HepG2 (cell line): Measurements from ENCODE around the gene AP2A2. TPM values are rescaled to one million over a fixed set of nuclear protein-coding genes. Genes with fewer than 3 reads are reported as not detected.

Source experiments
- ATAC-seq: fragments of 200-7000 bp; cut with Tn5 transposase; 3 replicates; pipeline ENCODE4 v1.9.1; 2020; ENCODE audit warnings: mild to moderate bottlenecking, moderate library complexity
- BruUV-seq: library from RNA; stranded (reverse); fragments of 400-500 nt; replicated peaks from 2 replicates; lab custom pipeline; 2021; lab: Mats Ljungman, UMichigan
- CTCF ChIA-PET: fragments of 300-600 bp; formaldehyde crosslinking; extraction: SDS; loops from one replicate; lab custom pipeline; 2021; ENCODE audit warnings: low total read pairs, inconsistent platforms, low intra/inter-chr PET ratio; lab: Yijun Ruan, JAX
- POLR2A ChIA-PET: fragments of 350-600 bp; sonication (Branson Sonifier 250); formaldehyde crosslinking; loops from one replicate; lab custom pipeline; 2020; ENCODE audit warnings: antibody characterized with exemption, inconsistent platforms; lab: Yijun Ruan, JAX
- DNase-seq: peaks from one replicate; pipeline ENCODE4 v3.0.0-alpha.2; 2015; ENCODE audit warnings: low spot score
- FAIRE-seq: peaks from 3 replicates; lab custom pipeline; 2011; peaks lifted over from hg19 to GRCh38; lab: Jason Lieb, UNC
- H2AFZ ChIP-seq: one replicate; pipeline ENCODE4 v1.6.1; 2011; ENCODE audit warnings: low read length, inconsistent platforms
- H3K27ac ChIP-seq: fragments of 300-600 bp; 3 replicates; pipeline ENCODE4 v1.8.0; 2011; ENCODE audit warnings: mixed run types, mild to moderate bottlenecking, mixed read lengths, low read length, inconsistent platforms; ENCODE audit not compliant: insufficient read depth; ENCODE audit errors: extremely low read length
- H3K27me3 ChIP-seq, 2 experiments: fragments of 200-600 bp in 1 of 2; 2 replicates in 1 of 2; 3 replicates in 1 of 2; pipeline versions ENCODE4 v1.6.0 to v1.8.0; 2011; ENCODE audit warnings: low read length in 2 of 2, mild to moderate bottlenecking in 2 of 2, moderate library complexity in 2 of 2, inconsistent platforms in 1 of 2; ENCODE audit not compliant: insufficient read depth in 2 of 2, control insufficient read depth in 1 of 2
- H3K36me3 ChIP-seq, 2 experiments: fragments of 200-600 bp in 1 of 2; replicated peaks in 1 of 2; 2 replicates in 1 of 2; 3 replicates in 1 of 2; pipeline versions ENCODE4 v1.5.1 to v1.8.0; 2011; ENCODE audit warnings: low read length in 2 of 2, inconsistent platforms in 1 of 2; ENCODE audit not compliant: insufficient read depth in 2 of 2, control insufficient read depth in 1 of 2
- H3K4me1 ChIP-seq: 2 replicates; pipeline ENCODE4 v1.5.1; 2012; ENCODE audit warnings: low read length, inconsistent platforms; ENCODE audit not compliant: insufficient read depth
- H3K4me2 ChIP-seq: 2 replicates; pipeline ENCODE4 v1.6.0; 2011; ENCODE audit warnings: low read depth, low read length, inconsistent platforms
- H3K4me3 ChIP-seq, 3 experiments: fragments of 200-600 bp in 1 of 3; sonication (generic), shearing (Covaris generic) in 1 of 3; replicated peaks in 1 of 3; 2 replicates each; pipeline ENCODE4 v1.5.1; 2011 to 2016; ENCODE audit warnings: low read length in 3 of 3, inconsistent platforms in 2 of 3, low read depth in 2 of 3, mild to moderate bottlenecking in 2 of 3, control low read depth in 1 of 3, mixed read lengths in 1 of 3; ENCODE audit not compliant: insufficient read depth in 1 of 3
- H3K79me2 ChIP-seq: one replicate; pipeline ENCODE4 v1.6.1; 2011; ENCODE audit warnings: low read length, inconsistent platforms; ENCODE audit not compliant: insufficient read depth
- H3K9ac ChIP-seq: 2 replicates; pipeline ENCODE4 v1.6.0; 2011; ENCODE audit warnings: mild to moderate bottlenecking, low read depth, low read length, inconsistent platforms; ENCODE audit not compliant: insufficient read depth
- H3K9me3 ChIP-seq: 2 replicates; pipeline ENCODE4 v1.5.1; 2012; ENCODE audit warnings: mild to moderate bottlenecking, low read length
- H4K20me1 ChIP-seq: 2 replicates; pipeline ENCODE4 v1.6.0; 2011; ENCODE audit warnings: inconsistent platforms, mild to moderate bottlenecking, low read length, moderate library complexity; ENCODE audit not compliant: insufficient read depth
- AKAP8 ChIP-seq: sonication (generic); formaldehyde crosslinking; IDR thresholded peaks from 2 replicates; pipeline ENCODE4 v1.5.1; 2020; ENCODE audit warnings: mild to moderate bottlenecking, missing genetic modification reagents
- GRHL1 ChIP-seq: sonication (generic); formaldehyde crosslinking; conservative IDR thresholded peaks from 2 replicates; pipeline ENCODE4 v1.8.0; 2022; ENCODE audit warnings: missing genetic modification reagents
- HCFC1 ChIP-seq: fragments of 150-350 bp; IDR thresholded peaks from 2 replicates; pipeline ENCODE4 v1.6.1; 2014; ENCODE audit warnings: low read depth, low read length
- PHF5A ChIP-seq: IDR thresholded peaks from one replicate; pipeline ENCODE4 v1.6.1; 2018; ENCODE audit warnings: low read depth, missing genetic modification reagents; ENCODE audit not compliant: unreplicated experiment
- RARG ChIP-seq: sonication (generic); formaldehyde crosslinking; IDR thresholded peaks from 2 replicates; pipeline ENCODE4 v1.4.0; 2020; ENCODE audit warnings: low read depth, mild to moderate bottlenecking, missing genetic modification reagents
- RCOR2 ChIP-seq: IDR thresholded peaks from 2 replicates; pipeline ENCODE4 v1.6.1; 2016; ENCODE audit warnings: missing biosample characterization, missing genetic modification reagents
- RNF219 ChIP-seq: sonication (generic); formaldehyde crosslinking; IDR thresholded peaks from 2 replicates; pipeline ENCODE4 v1.5.0; 2020; ENCODE audit warnings: mild to moderate bottlenecking, missing genetic modification reagents
- SP2 ChIP-seq: sonication (generic); formaldehyde crosslinking; IDR thresholded peaks from 2 replicates; pipeline ENCODE4 v1.5.1; 2020; ENCODE audit warnings: mild to moderate bottlenecking, missing genetic modification reagents
- TRAFD1 ChIP-seq: sonication (generic); formaldehyde crosslinking; IDR thresholded peaks from 2 replicates; pipeline ENCODE4 v1.5.1; 2020; ENCODE audit warnings: missing genetic modification reagents, mild to moderate bottlenecking, borderline replicate concordance
- ZNF282 ChIP-seq: fragments of 450-650 bp; IDR thresholded peaks from 2 replicates; pipeline ENCODE4 v1.6.1; 2018; ENCODE audit not compliant: partially characterized antibody
- ZNF639 ChIP-seq: conservative IDR thresholded peaks from 2 replicates; pipeline ENCODE4 v1.6.1; 2018; ENCODE audit warnings: missing genetic modification reagents
- ZNF7 ChIP-seq: IDR thresholded peaks from 2 replicates; pipeline ENCODE4 v1.6.1; 2016; ENCODE audit warnings: missing biosample characterization, missing genetic modification reagents
- ZNF713 ChIP-seq: sonication (generic); formaldehyde crosslinking; IDR thresholded peaks from 2 replicates; pipeline ENCODE4 v1.4.0; 2020; ENCODE audit warnings: mild to moderate bottlenecking, missing genetic modification reagents
- ZNF770 ChIP-seq: sonication (generic); formaldehyde crosslinking; IDR thresholded peaks from 2 replicates; pipeline ENCODE4 v1.5.0; 2020; ENCODE audit warnings: mild to moderate bottlenecking, missing genetic modification reagents
- WGBS: methylation state at CpG from one replicate; pipeline ENCODE4 v1.1.6; 2017; ENCODE audit warnings: low lambda C conversion rate; 5-methylcytosine and 5-hydroxymethylcytosine counted together
- in situ Hi-C: cut with HindIII; loops from 2 replicates; pipeline ENCODE4 v1.10.0; 2017; ENCODE audit warnings: low pct_unique_long_range_greater_than_20kb; ENCODE audit not compliant: extremely low pct_ligation_motif_present
- intact Hi-C: fragments of 100-400 bp; cut with micrococcal nuclease; formaldehyde crosslinking; loops from one replicate; pipeline ENCODE4 v1.10.0; 2022; ENCODE audit not compliant: unreplicated experiment
- polyA plus RNA-seq, 8 experiments: library from polyadenylated mRNA; depleted of rRNA in 3 of 8; stranded (reverse) in 7 of 8; unstranded in 1 of 8; fragments of >200 nt; fragmentation: Illumina TruSeq in 4 of 8; extraction: Trizol in 4 of 8; gene quantifications; 2 replicates each; pipeline versions ENCODE4 v1.2.1 to v1.2.3, GENCODE V29; 2011 to 2016; ENCODE audit warnings: low read depth in 4 of 8, missing spikeins in 1 of 8, mixed read lengths in 1 of 8; ENCODE audit not compliant: insufficient read depth in 1 of 8
- total RNA-seq, 5 experiments: library from RNA; depleted of rRNA; stranded (reverse); fragments of >200 nt; fragmentation: Illumina TruSeq; extraction: Trizol; gene quantifications; 2 replicates each; pipeline ENCODE4 v1.2.3, GENCODE V29; 2016; ENCODE audit warnings: low read depth in 1 of 5

The AP2A2 gene
- total and polyA plus RNA-seq, 2 of the 13 experiments (the other 11 are each of a cell fraction or from before 2014, with no cell fraction given), result 25.7 to 75.7 TPM

GRCh38 chr11:1012291-1012690 lies 86.6 kb downstream of the AP2A2 start:
- DNase-seq, result no peak
- Histone ChIP-seq H3K4me2 (no peak overlapping the region), H3K27me3 (no peaks in the 10 kb centered on the region; a peak in 1 of 5 replicates), H4K20me1 (no peaks in the 10 kb centered on the region), H3K9me3 (no peaks in the 10 kb centered on the region), H3K79me2 (no peaks in the 10 kb centered on the region), H3K4me1 (no peaks in the 10 kb centered on the region), H2AFZ (no peak overlapping the region), H3K36me3 (peaks cover 22 to 42% of the 10 kb centered on the region in 2 experiments), H3K27ac (no peak overlapping the region), H3K9ac (no peak overlapping the region), H3K4me3 (no peak overlapping the region)
- intact Hi-C loops (no loop called here), in situ Hi-C loops (no loop called here)
- CTCF ChIA-PET, result no interaction called here
- POLR2A ChIA-PET, result no interaction called here
- no peak for TF ChIP-seq ZNF770
- no peak for TF ChIP-seq GRHL1 (CRISPR knock-in tag)
- no peak for TF ChIP-seq ZNF7 (CRISPR knock-in tag)
- no peak for TF ChIP-seq RCOR2
- TF ChIP-seq TRAFD1, result no peak
- no peak for TF ChIP-seq RNF219 (CRISPR knock-in tag)
- no peak for TF ChIP-seq ZNF713 (CRISPR knock-in tag)
- TF ChIP-seq PHF5A (CRISPR knock-in tag), result no peak
- TF ChIP-seq ZNF282, result no peak
- TF ChIP-seq RARG (CRISPR knock-in tag), result no peak
- TF ChIP-seq ZNF639, result no peak
- TF ChIP-seq SP2 (CRISPR knock-in tag), result no peak
- no peak for TF ChIP-seq HCFC1
- TF ChIP-seq AKAP8 (CRISPR knock-in tag), result no peak
- no peak for ATAC-seq
- 94% methylated on average over 7 of the region's 17 CpGs for WGBS
- no peak for FAIRE-seq
- BruUV-seq, result no TSS peak
